HepG2 (cell line): ENCODE results near the gene COL27A1. TPM values are rescaled to one million over a fixed set of nuclear protein-coding genes. Genes with fewer than 3 reads are reported as not detected.
A peak's percentile ranks its signal among the peaks of the same experiment; 100 is the strongest.

Experiments
- ATAC-seq: fragments of 200-7000 bp; cut with Tn5 transposase; 3 replicates; pipeline ENCODE4 v1.9.1; 2020; ENCODE audit warnings: mild to moderate bottlenecking, moderate library complexity
- BruUV-seq: library from RNA; stranded (reverse); fragments of 400-500 nt; replicated peaks from 2 replicates; lab custom pipeline; 2021; lab: Mats Ljungman, UMichigan
- CTCF ChIA-PET: fragments of 300-600 bp; formaldehyde crosslinking; extraction: SDS; loops from one replicate; lab custom pipeline; 2021; ENCODE audit warnings: low total read pairs, inconsistent platforms, low intra/inter-chr PET ratio; lab: Yijun Ruan, JAX
- POLR2A ChIA-PET: fragments of 350-600 bp; sonication (Branson Sonifier 250); formaldehyde crosslinking; loops from one replicate; lab custom pipeline; 2020; ENCODE audit warnings: antibody characterized with exemption, inconsistent platforms; lab: Yijun Ruan, JAX
- DNase-seq: peaks from one replicate; pipeline ENCODE4 v3.0.0-alpha.2; 2015; ENCODE audit warnings: low spot score
- FAIRE-seq: peaks from 3 replicates; lab custom pipeline; 2011; peaks lifted over from hg19 to GRCh38; lab: Jason Lieb, UNC
- H2AFZ ChIP-seq: one replicate; pipeline ENCODE4 v1.6.1; 2011; ENCODE audit warnings: low read length, inconsistent platforms
- H3K27ac ChIP-seq: fragments of 300-600 bp; 3 replicates; pipeline ENCODE4 v1.8.0; 2011; ENCODE audit warnings: mixed run types, mild to moderate bottlenecking, mixed read lengths, low read length, inconsistent platforms; ENCODE audit not compliant: insufficient read depth; ENCODE audit errors: extremely low read length
- H3K27me3 ChIP-seq, 2 experiments: fragments of 200-600 bp in 1 of 2; 2 replicates in 1 of 2; 3 replicates in 1 of 2; pipeline versions ENCODE4 v1.6.0 to v1.8.0; 2011; ENCODE audit warnings: low read length in 2 of 2, mild to moderate bottlenecking in 2 of 2, moderate library complexity in 2 of 2, inconsistent platforms in 1 of 2; ENCODE audit not compliant: insufficient read depth in 2 of 2, control insufficient read depth in 1 of 2
- H3K36me3 ChIP-seq, 2 experiments: fragments of 200-600 bp in 1 of 2; replicated peaks in 1 of 2; 2 replicates in 1 of 2; 3 replicates in 1 of 2; pipeline versions ENCODE4 v1.5.1 to v1.8.0; 2011; ENCODE audit warnings: low read length in 2 of 2, inconsistent platforms in 1 of 2; ENCODE audit not compliant: insufficient read depth in 2 of 2, control insufficient read depth in 1 of 2
- H3K4me1 ChIP-seq: 2 replicates; pipeline ENCODE4 v1.5.1; 2012; ENCODE audit warnings: low read length, inconsistent platforms; ENCODE audit not compliant: insufficient read depth
- H3K4me2 ChIP-seq: 2 replicates; pipeline ENCODE4 v1.6.0; 2011; ENCODE audit warnings: low read depth, low read length, inconsistent platforms
- H3K4me3 ChIP-seq, 3 experiments: fragments of 200-600 bp in 1 of 3; sonication (generic), shearing (Covaris generic) in 1 of 3; replicated peaks in 1 of 3; 2 replicates each; pipeline ENCODE4 v1.5.1; 2011 to 2016; ENCODE audit warnings: low read length in 3 of 3, inconsistent platforms in 2 of 3, low read depth in 2 of 3, mild to moderate bottlenecking in 2 of 3, control low read depth in 1 of 3, mixed read lengths in 1 of 3; ENCODE audit not compliant: insufficient read depth in 1 of 3
- H3K79me2 ChIP-seq: one replicate; pipeline ENCODE4 v1.6.1; 2011; ENCODE audit warnings: low read length, inconsistent platforms; ENCODE audit not compliant: insufficient read depth
- H3K9ac ChIP-seq: 2 replicates; pipeline ENCODE4 v1.6.0; 2011; ENCODE audit warnings: mild to moderate bottlenecking, low read depth, low read length, inconsistent platforms; ENCODE audit not compliant: insufficient read depth
- H3K9me3 ChIP-seq: 2 replicates; pipeline ENCODE4 v1.5.1; 2012; ENCODE audit warnings: mild to moderate bottlenecking, low read length
- H4K20me1 ChIP-seq: 2 replicates; pipeline ENCODE4 v1.6.0; 2011; ENCODE audit warnings: inconsistent platforms, mild to moderate bottlenecking, low read length, moderate library complexity; ENCODE audit not compliant: insufficient read depth
- ZFAT ChIP-seq: sonication (generic); formaldehyde crosslinking; conservative IDR thresholded peaks from 2 replicates; pipeline ENCODE4 v1.8.1; 2023; ENCODE audit warnings: missing genetic modification reagents, inconsistent platforms
- ZNF629 ChIP-seq: sonication (generic); formaldehyde crosslinking; conservative IDR thresholded peaks from 2 replicates; pipeline ENCODE4 v1.5.0; 2020; ENCODE audit warnings: missing genetic modification reagents
- ZSCAN20 ChIP-seq: sonication (generic); formaldehyde crosslinking; IDR thresholded peaks from 2 replicates; pipeline ENCODE4 v1.4.0; 2020; ENCODE audit warnings: missing genetic modification reagents, mild to moderate bottlenecking, borderline replicate concordance
- WGBS: methylation state at CpG from one replicate; pipeline ENCODE4 v1.1.6; 2017; ENCODE audit warnings: low lambda C conversion rate; 5-methylcytosine and 5-hydroxymethylcytosine counted together
- in situ Hi-C: cut with HindIII; loops from 2 replicates; pipeline ENCODE4 v1.10.0; 2017; ENCODE audit warnings: low pct_unique_long_range_greater_than_20kb; ENCODE audit not compliant: extremely low pct_ligation_motif_present
- intact Hi-C: fragments of 100-400 bp; cut with micrococcal nuclease; formaldehyde crosslinking; loops from one replicate; pipeline ENCODE4 v1.10.0; 2022; ENCODE audit not compliant: unreplicated experiment
- polyA plus RNA-seq, 8 experiments: library from polyadenylated mRNA; depleted of rRNA in 3 of 8; stranded (reverse) in 7 of 8; unstranded in 1 of 8; fragments of >200 nt; fragmentation: Illumina TruSeq in 4 of 8; extraction: Trizol in 4 of 8; gene quantifications; 2 replicates each; pipeline versions ENCODE4 v1.2.1 to v1.2.3, GENCODE V29; 2011 to 2016; ENCODE audit warnings: low read depth in 4 of 8, missing spikeins in 1 of 8, mixed read lengths in 1 of 8; ENCODE audit not compliant: insufficient read depth in 1 of 8
- total RNA-seq, 5 experiments: library from RNA; depleted of rRNA; stranded (reverse); fragments of >200 nt; fragmentation: Illumina TruSeq; extraction: Trizol; gene quantifications; 2 replicates each; pipeline ENCODE4 v1.2.3, GENCODE V29; 2016; ENCODE audit warnings: low read depth in 1 of 5
- TF ChIP-seq, protein P1 (sequence below): sonication (generic); formaldehyde crosslinking; conservative IDR thresholded peaks from 2 replicates; pipeline ENCODE4 v1.4.0; 2020; ENCODE audit warnings: mild to moderate bottlenecking, missing genetic modification reagents, moderate library complexity
- TF ChIP-seq, protein P2 (sequence below): sonication (generic); formaldehyde crosslinking; IDR thresholded peaks from 2 replicates; pipeline ENCODE4 v1.9.0; 2022; ENCODE audit warnings: low read depth, missing genetic modification reagents
- TF ChIP-seq, protein P3 (sequence below): sonication (generic); formaldehyde crosslinking; IDR thresholded peaks from 2 replicates; pipeline ENCODE4 v1.8.0; 2022; ENCODE audit warnings: missing genetic modification reagents, mild to moderate bottlenecking, moderate library complexity, borderline replicate concordance
- TF ChIP-seq, protein P4 (sequence below): sonication (generic); formaldehyde crosslinking; conservative IDR thresholded peaks from 2 replicates; pipeline ENCODE4 v1.4.0; 2020; ENCODE audit warnings: missing genetic modification reagents

Gene COL27A1
- total and polyA plus RNA-seq, 2 of the 13 experiments (the other 11 are each of a cell fraction or from before 2014, with no cell fraction given), result 71.3 to 89.1 TPM

DNA sequence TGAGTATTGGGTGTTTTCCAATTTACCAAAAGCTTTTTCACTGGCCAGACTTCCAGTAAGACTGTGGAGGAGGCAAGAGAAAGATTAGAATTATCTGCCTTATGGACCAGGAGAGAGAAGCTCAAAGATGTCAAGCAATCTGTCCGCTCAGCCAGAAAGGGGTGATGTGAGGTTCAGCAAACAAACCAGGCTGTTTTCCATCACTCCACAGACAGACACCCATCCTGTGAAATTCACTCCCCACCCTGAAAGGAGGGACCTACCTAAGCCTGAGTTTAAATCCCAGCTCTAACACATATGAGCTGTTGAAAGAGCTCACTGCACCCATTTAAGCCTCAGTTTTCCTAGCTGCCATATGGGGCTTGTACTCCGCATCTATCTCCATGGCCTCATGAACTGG lies 14.9 kb upstream of the COL27A1 start:
- ATAC-seq (no peak), DNase-seq (no peak), FAIRE-seq (peak; percentile 4)
- Histone ChIP-seq H3K27ac (no peak overlapping the region), H4K20me1 (no peaks in the 10 kb centered on the region), H3K4me1 (peaks cover 73% of the 10 kb centered on the region), H2AFZ (no peak overlapping the region), H3K9ac (no peak overlapping the region), H3K4me2 (peak overlapping the region; percentile 69; the same call in 1 of the 2 replicates), H3K79me2 (no peaks in the 10 kb centered on the region), H3K4me3 (no peak overlapping the region), H3K27me3 (no peaks in the 10 kb centered on the region; a peak in 1 of 5 replicates), H3K9me3 (no peaks in the 10 kb centered on the region), H3K36me3 (no peaks in the 10 kb centered on the region)
- 44% methylated on average over 2 of the region's 2 CpGs for WGBS
- POLR2A ChIA-PET, result interaction anchor here (2.5 to 6.5 kb wide), 4 partner anchors 12 to 58 kb away, joined by 12 to 87 read pairs (median 42); partner anchors contain the start of gene COL27A1
- intact Hi-C loops, result loop anchor here (5.0 kb wide), 1 partner anchor 703 kb away; no protein-coding TSS in a partner anchor
- in situ Hi-C loops, result loop anchor here (5.0 kb wide), 1 partner anchor 33 kb away; no protein-coding TSS in a partner anchor
- BruUV-seq, result no TSS peak
- TF ChIP-seq ZSCAN20 (CRISPR knock-in tag) (no peak), ZNF629 (CRISPR knock-in tag) (peak; percentile 67)
- CTCF ChIA-PET, result no interaction called here

DNA sequence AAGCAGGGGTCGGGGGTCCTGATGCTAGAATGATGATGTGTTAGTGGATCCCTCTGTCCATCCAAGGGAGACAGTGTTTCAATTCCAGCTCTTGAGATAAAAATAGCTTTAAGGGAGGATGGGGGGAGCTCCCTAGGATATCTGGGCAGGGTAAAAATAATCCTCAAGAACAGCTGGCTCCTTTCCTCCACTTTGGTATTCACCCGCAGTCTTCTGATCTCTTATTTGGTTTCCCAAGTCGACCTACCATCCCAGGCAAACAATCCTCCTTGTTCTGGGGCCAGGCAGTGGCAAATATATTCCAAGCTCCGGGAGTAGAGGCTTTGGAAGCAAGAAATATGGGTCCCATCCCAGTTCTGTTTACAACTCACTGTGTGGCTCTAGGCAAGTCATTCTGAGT lies 14.5 kb upstream of the COL27A1 start:
- H3K79me2 ChIP-seq, result no peaks in the 10 kb centered on the region
- intact Hi-C loops (loop anchor here (5.0 kb wide), 1 partner anchor 704 kb away; no protein-coding TSS in a partner anchor), in situ Hi-C loops (loop anchor here (5.0 kb wide), 1 partner anchor 34 kb away; no protein-coding TSS in a partner anchor)
- no peak overlapping the region for H3K9ac ChIP-seq
- BruUV-seq, result no TSS peak
- no peaks in the 10 kb centered on the region for H3K36me3 ChIP-seq
- peak overlapping the region in 1 of 3 experiments; percentile 39; a peak in 1 of 6 replicates for H3K4me3 ChIP-seq
- no peak overlapping the region for H3K27ac ChIP-seq
- no peaks in the 10 kb centered on the region for H3K9me3 ChIP-seq
- peak; percentile 51 for FAIRE-seq
- 0% methylated on average over 4 of the region's 4 CpGs for WGBS
- H3K4me2 ChIP-seq, result peak overlapping the region; percentile 69
- H3K4me1 ChIP-seq, result peaks cover 73% of the 10 kb centered on the region
- H2AFZ ChIP-seq, result no peak overlapping the region
- H4K20me1 ChIP-seq, result no peaks in the 10 kb centered on the region
- ChIA-PET CTCF (no interaction called here), POLR2A (interaction anchor here (1.6 to 6.5 kb wide), 7 partner anchors 12 to 63 kb away, joined by 6 to 87 read pairs (median 15); partner anchors contain the start of genes AMBP and COL27A1)
- no peak for DNase-seq
- no peaks in the 10 kb centered on the region; a peak in 1 of 5 replicates for H3K27me3 ChIP-seq
- ATAC-seq, result no peak
- TF ChIP-seq ZFAT (CRISPR knock-in tag), result no peak
- TF ChIP-seq, protein P1, sequence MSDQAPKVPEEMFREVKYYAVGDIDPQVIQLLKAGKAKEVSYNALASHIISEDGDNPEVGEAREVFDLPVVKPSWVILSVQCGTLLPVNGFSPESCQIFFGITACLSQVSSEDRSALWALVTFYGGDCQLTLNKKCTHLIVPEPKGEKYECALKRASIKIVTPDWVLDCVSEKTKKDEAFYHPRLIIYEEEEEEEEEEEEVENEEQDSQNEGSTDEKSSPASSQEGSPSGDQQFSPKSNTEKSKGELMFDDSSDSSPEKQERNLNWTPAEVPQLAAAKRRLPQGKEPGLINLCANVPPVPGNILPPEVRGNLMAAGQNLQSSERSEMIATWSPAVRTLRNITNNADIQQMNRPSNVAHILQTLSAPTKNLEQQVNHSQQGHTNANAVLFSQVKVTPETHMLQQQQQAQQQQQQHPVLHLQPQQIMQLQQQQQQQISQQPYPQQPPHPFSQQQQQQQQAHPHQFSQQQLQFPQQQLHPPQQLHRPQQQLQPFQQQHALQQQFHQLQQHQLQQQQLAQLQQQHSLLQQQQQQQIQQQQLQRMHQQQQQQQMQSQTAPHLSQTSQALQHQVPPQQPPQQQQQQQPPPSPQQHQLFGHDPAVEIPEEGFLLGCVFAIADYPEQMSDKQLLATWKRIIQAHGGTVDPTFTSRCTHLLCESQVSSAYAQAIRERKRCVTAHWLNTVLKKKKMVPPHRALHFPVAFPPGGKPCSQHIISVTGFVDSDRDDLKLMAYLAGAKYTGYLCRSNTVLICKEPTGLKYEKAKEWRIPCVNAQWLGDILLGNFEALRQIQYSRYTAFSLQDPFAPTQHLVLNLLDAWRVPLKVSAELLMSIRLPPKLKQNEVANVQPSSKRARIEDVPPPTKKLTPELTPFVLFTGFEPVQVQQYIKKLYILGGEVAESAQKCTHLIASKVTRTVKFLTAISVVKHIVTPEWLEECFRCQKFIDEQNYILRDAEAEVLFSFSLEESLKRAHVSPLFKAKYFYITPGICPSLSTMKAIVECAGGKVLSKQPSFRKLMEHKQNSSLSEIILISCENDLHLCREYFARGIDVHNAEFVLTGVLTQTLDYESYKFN, result no peak
- TF ChIP-seq, protein P2, sequence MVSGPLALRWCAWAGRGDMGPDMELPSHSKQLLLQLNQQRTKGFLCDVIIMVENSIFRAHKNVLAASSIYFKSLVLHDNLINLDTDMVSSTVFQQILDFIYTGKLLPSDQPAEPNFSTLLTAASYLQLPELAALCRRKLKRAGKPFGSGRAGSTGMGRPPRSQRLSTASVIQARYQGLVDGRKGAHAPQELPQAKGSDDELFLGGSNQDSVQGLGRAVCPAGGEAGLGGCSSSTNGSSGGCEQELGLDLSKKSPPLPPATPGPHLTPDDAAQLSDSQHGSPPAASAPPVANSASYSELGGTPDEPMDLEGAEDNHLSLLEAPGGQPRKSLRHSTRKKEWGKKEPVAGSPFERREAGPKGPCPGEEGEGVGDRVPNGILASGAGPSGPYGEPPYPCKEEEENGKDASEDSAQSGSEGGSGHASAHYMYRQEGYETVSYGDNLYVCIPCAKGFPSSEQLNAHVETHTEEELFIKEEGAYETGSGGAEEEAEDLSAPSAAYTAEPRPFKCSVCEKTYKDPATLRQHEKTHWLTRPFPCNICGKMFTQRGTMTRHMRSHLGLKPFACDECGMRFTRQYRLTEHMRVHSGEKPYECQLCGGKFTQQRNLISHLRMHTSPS (CRISPR knock-in tag), result no peak
- TF ChIP-seq, protein P3, sequence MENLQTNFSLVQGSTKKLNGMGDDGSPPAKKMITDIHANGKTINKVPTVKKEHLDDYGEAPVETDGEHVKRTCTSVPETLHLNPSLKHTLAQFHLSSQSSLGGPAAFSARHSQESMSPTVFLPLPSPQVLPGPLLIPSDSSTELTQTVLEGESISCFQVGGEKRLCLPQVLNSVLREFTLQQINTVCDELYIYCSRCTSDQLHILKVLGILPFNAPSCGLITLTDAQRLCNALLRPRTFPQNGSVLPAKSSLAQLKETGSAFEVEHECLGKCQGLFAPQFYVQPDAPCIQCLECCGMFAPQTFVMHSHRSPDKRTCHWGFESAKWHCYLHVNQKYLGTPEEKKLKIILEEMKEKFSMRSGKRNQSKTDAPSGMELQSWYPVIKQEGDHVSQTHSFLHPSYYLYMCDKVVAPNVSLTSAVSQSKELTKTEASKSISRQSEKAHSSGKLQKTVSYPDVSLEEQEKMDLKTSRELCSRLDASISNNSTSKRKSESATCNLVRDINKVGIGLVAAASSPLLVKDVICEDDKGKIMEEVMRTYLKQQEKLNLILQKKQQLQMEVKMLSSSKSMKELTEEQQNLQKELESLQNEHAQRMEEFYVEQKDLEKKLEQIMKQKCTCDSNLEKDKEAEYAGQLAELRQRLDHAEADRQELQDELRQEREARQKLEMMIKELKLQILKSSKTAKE (CRISPR knock-in tag), result no peak
- TF ChIP-seq, protein P4, sequence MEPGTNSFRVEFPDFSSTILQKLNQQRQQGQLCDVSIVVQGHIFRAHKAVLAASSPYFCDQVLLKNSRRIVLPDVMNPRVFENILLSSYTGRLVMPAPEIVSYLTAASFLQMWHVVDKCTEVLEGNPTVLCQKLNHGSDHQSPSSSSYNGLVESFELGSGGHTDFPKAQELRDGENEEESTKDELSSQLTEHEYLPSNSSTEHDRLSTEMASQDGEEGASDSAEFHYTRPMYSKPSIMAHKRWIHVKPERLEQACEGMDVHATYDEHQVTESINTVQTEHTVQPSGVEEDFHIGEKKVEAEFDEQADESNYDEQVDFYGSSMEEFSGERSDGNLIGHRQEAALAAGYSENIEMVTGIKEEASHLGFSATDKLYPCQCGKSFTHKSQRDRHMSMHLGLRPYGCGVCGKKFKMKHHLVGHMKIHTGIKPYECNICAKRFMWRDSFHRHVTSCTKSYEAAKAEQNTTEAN (CRISPR knock-in tag), result no peak
